GM20000 (cell line): ENCODE results near the gene ZDHHC7.
A peak's percentile ranks its signal among the peaks of the same experiment; 100 is the strongest.

Experiments
- DNase-seq: peaks from one replicate; pipeline ENCODE4 v3.0.0; 2012; ENCODE audit warnings: low spot score
- CTCF ChIP-seq: IDR thresholded peaks from 2 replicates; pipeline ENCODE4 v1.5.1; 2012; ENCODE audit warnings: mild to moderate bottlenecking, control low read depth; ENCODE audit errors: extremely low read depth, missing control alignments

ZDHHC7 gene

GRCh38 chr16:85027349-85027957, 16.1 kb upstream of the ZDHHC7 start, which contains the start of gene KIAA0513:
Gene KIAA0513, plus strand, starts transcription at chr16:85027795. Its CDS starts 39,277 bp downstream, at chr16:85067072.
- peak; percentile 43 for TF ChIP-seq CTCF
- DNase-seq: peak; percentile 99

- DNase-seq: no peak
- TF ChIP-seq CTCF: no peak
These were observed 15.4 kb upstream of the ZDHHC7 start for GRCh38 chr16:85026703-85027102.

GRCh38 chr16:85025781-85026653, 14.7 kb upstream of the ZDHHC7 start:
- TF ChIP-seq CTCF: no peak
- no peak for DNase-seq

- TF ChIP-seq CTCF: no peak
- no peak for DNase-seq
These were observed 8.4 kb upstream of the ZDHHC7 start for GRCh38 chr16:85019659-85020245.

GRCh38 chr16:85018529-85019236, 7.3 kb upstream of the ZDHHC7 start:
- TF ChIP-seq CTCF: no peak
- DNase-seq: no peak

- DNase-seq: no peak
- TF ChIP-seq CTCF: no peak
These were observed 6.3 kb upstream of the ZDHHC7 start for GRCh38 chr16:85017633-85018032.
